ENCODE results near the gene LPAR6.

LPAR6 gene

GRCh38 chr13:48405875-48406274 is 7.0 kb downstream of the LPAR6 start:
- H3K4me3 ChIP-seq, result no peak overlapping the region
- no peak overlapping the region for H3K9ac ChIP-seq (ENCODE audit: insufficient read length)
- no peaks in the 10 kb centered on the region for H3K36me3 ChIP-seq (ENCODE audit: insufficient read depth, low read length)
- H3K27ac ChIP-seq, result no peak overlapping the region
- no peak for TF ChIP-seq FOXP2 (optimal IDR thresholded peaks at IDR 0.05; ENCODE audit: control extremely low read depth, extremely low read length, insufficient read depth)
- no peak for TF ChIP-seq EZH2 (IDR thresholded peaks at IDR 0.05)
- TF ChIP-seq POLR2AphosphoS5 (IDR thresholded peaks at IDR 0.05; ENCODE audit: borderline replicate concordance, low read depth, low read length), result no peak
- H3K9me3 ChIP-seq (ENCODE audit: low read depth, low read length), result no peaks in the 10 kb centered on the region
- DNase-seq (ENCODE audit: low read depth, low spot score), result no peak

DNA sequence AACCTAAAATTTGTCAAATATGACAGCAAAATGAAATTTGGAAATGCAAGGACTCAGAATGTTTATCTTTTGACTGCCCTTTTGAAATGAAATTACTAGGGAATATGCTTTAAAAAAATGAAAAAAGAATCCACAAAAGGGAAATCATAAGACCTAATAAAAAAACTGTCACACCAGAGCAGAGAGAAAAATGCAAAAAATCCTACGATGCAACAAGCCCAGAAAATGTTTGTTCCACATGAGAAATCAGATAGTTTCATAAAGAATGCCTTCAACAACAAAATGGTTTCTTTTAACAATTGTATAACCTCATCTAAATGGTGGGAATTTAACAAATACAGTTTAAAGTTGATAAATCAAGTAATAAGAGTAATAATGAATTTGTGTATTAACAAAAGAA is 8.0 kb downstream of the LPAR6 start:
- no peak for DNase-seq (ENCODE audit: low read depth, low spot score)
- Histone ChIP-seq H3K27ac (peak overlapping the region; percentile 0; the same call in 1 of the 2 replicates), H3K9me3 (ENCODE audit: low read depth, low read length) (no peaks in the 10 kb centered on the region), H3K36me3 (ENCODE audit: insufficient read depth, low read length) (no peaks in the 10 kb centered on the region), H3K9ac (ENCODE audit: insufficient read length) (no peak overlapping the region), H3K4me3 (no peak overlapping the region)
- TF ChIP-seq POLR2AphosphoS5 (IDR thresholded peaks at IDR 0.05; ENCODE audit: borderline replicate concordance, low read depth, low read length), result no peak
- no peak for TF ChIP-seq FOXP2 (optimal IDR thresholded peaks at IDR 0.05; ENCODE audit: control extremely low read depth, extremely low read length, insufficient read depth)
- no peak for TF ChIP-seq EZH2 (IDR thresholded peaks at IDR 0.05)

- no peak overlapping the region for H3K4me3 ChIP-seq
Measured at GRCh38 chr13:48403913-48404312, 9.0 kb downstream of the LPAR6 start.

GRCh38 chr13:48403151-48403631 is 9.7 kb downstream of the LPAR6 start:
- TF ChIP-seq EZH2 (IDR thresholded peaks at IDR 0.05) (no peak), FOXP2 (optimal IDR thresholded peaks at IDR 0.05; ENCODE audit: control extremely low read depth, extremely low read length, insufficient read depth) (no peak), POLR2AphosphoS5 (IDR thresholded peaks at IDR 0.05; ENCODE audit: borderline replicate concordance, low read depth, low read length) (no peak)
- no peak overlapping the region for H3K9ac ChIP-seq (ENCODE audit: insufficient read length)
- H3K27ac ChIP-seq, result no peak overlapping the region
- H3K9me3 ChIP-seq (ENCODE audit: low read depth, low read length), result no peaks in the 10 kb centered on the region
- no peak for DNase-seq (ENCODE audit: low read depth, low spot score)
- no peaks in the 10 kb centered on the region for H3K36me3 ChIP-seq (ENCODE audit: insufficient read depth, low read length)
- H3K4me3 ChIP-seq, result no peak overlapping the region

More at GRCh38 chr13:48403913-48404312, 9.0 kb downstream of the LPAR6 start:
- Histone ChIP-seq H3K36me3 (ENCODE audit: insufficient read depth, low read length) (no peaks in the 10 kb centered on the region), H3K9ac (ENCODE audit: insufficient read length) (no peak overlapping the region), H3K27ac (no peak overlapping the region), H3K9me3 (ENCODE audit: low read depth, low read length) (no peaks in the 10 kb centered on the region)
- no peak for DNase-seq (ENCODE audit: low read depth, low spot score)
- TF ChIP-seq POLR2AphosphoS5 (IDR thresholded peaks at IDR 0.05; ENCODE audit: borderline replicate concordance, low read depth, low read length) (no peak), EZH2 (IDR thresholded peaks at IDR 0.05) (no peak), FOXP2 (optimal IDR thresholded peaks at IDR 0.05; ENCODE audit: control extremely low read depth, extremely low read length, insufficient read depth) (no peak)

DNA sequence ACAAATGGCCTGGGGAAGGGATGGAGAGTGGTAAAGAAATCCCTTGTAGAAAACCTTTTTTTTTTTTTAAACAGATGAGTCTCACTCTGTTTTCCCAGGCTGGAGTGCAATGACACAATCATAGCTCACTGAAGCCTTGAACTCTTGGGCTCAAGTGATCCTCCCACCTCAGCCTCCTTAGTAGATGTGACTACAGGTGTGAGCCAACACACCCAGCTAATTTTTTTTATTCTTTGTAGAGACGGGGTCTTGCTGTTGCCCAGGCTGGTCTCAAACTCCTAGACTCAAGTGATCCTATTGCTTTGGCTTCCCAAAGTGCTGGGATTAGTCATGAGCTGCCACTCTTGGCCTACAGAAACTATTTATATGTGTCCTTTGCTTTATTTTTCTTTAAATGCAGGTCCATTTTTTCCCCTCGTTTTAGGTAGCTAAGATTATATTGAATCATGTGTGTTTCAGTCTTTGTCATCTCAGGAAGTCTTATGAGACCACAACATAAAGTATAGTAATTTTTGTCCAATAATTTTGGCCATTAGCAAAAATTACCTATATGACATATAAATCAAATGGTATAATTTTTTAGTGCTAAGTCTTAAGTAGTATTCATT is 10.5 kb downstream of the LPAR6 start:
- Histone ChIP-seq H3K9ac (ENCODE audit: insufficient read length) (no peak overlapping the region), H3K36me3 (ENCODE audit: insufficient read depth, low read length) (no peaks in the 10 kb centered on the region), H3K27ac (no peak overlapping the region), H3K9me3 (ENCODE audit: low read depth, low read length) (no peaks in the 10 kb centered on the region), H3K4me3 (no peak overlapping the region)
- DNase-seq (ENCODE audit: low read depth, low spot score), result no peak
- TF ChIP-seq POLR2AphosphoS5 (IDR thresholded peaks at IDR 0.05; ENCODE audit: borderline replicate concordance, low read depth, low read length), result no peak
- TF ChIP-seq FOXP2 (optimal IDR thresholded peaks at IDR 0.05; ENCODE audit: control extremely low read depth, extremely low read length, insufficient read depth), result no peak
- TF ChIP-seq EZH2 (IDR thresholded peaks at IDR 0.05), result no peak

GRCh38 chr13:48401480-48401879 is 11.4 kb downstream of the LPAR6 start:
- TF ChIP-seq EZH2 (IDR thresholded peaks at IDR 0.05) (no peak), POLR2AphosphoS5 (IDR thresholded peaks at IDR 0.05; ENCODE audit: borderline replicate concordance, low read depth, low read length) (no peak), FOXP2 (optimal IDR thresholded peaks at IDR 0.05; ENCODE audit: control extremely low read depth, extremely low read length, insufficient read depth) (no peak)
- peak overlapping the region; percentile 47 for H3K27ac ChIP-seq
- H3K4me3 ChIP-seq, result peak overlapping the region; percentile 1; the same call in 1 of the 2 replicates
- no peak for DNase-seq (ENCODE audit: low read depth, low spot score)
- peak overlapping the region; percentile 56 for H3K9ac ChIP-seq (ENCODE audit: insufficient read length)
- no peaks in the 10 kb centered on the region for H3K36me3 ChIP-seq (ENCODE audit: insufficient read depth, low read length)
- H3K9me3 ChIP-seq (ENCODE audit: low read depth, low read length), result no peaks in the 10 kb centered on the region

DNA sequence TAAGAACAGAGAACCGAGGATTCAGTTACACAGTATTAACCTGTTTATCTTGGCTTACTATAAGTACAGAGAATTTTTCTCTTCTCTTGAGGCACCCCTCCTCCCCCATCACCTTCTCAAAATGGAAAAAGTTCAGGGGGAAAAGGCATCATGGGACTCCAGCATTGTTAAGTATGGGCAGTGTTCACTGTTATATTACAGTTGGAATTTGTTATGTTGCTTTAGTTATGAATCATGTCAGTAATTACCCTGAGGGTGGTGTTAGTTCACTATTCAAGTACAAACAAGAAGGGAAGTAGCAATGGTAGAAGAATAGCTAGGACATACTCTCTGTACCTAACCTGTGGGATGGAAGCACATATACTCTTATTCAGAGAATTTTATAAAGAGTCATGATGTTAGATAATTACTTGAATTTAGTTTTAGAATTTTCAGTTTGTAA is 12.0 kb downstream of the LPAR6 start:
- TF ChIP-seq POLR2AphosphoS5 (IDR thresholded peaks at IDR 0.05; ENCODE audit: borderline replicate concordance, low read depth, low read length) (no peak), EZH2 (IDR thresholded peaks at IDR 0.05) (no peak), FOXP2 (optimal IDR thresholded peaks at IDR 0.05; ENCODE audit: control extremely low read depth, extremely low read length, insufficient read depth) (no peak)
- Histone ChIP-seq H3K9me3 (ENCODE audit: low read depth, low read length) (no peaks in the 10 kb centered on the region), H3K27ac (peak overlapping the region; percentile 47; the same call in 1 of the 2 replicates), H3K9ac (ENCODE audit: insufficient read length) (no peak overlapping the region), H3K4me3 (peak overlapping the region; percentile 1; the same call in 1 of the 2 replicates), H3K36me3 (ENCODE audit: insufficient read depth, low read length) (no peaks in the 10 kb centered on the region)
- no peak for DNase-seq (ENCODE audit: low read depth, low spot score)

DNA sequence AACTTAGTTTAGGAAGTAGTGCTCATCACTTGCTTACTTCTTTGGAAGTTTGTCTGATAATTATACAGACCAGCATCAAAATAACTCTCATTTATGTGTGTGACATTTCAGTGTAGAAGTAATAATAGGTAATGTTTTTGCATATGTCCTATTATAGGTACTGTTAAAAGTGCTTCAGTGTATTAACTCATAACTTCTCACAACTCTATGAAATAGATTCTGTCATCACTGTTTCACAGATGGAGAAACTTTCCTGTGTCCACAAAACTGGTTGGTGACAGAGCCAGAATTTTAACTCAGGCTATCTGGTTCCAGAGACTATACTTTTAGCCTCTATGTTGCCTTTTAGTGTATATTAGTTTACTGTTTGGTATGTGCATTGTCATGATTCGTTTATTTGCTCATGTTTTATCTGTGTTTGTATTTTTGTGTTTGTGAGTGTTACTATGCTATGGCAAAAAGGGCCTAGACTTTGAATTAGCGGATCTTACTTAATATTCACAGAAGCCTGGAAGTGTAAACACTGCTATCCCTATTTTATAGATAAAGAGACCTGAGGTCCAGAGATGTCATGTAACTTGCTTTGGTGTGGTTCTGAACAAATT is 12.7 kb downstream of the LPAR6 start:
- no peak for DNase-seq (ENCODE audit: low read depth, low spot score)
- Histone ChIP-seq H3K9me3 (ENCODE audit: low read depth, low read length) (no peaks in the 10 kb centered on the region), H3K4me3 (no peak overlapping the region), H3K27ac (no peak overlapping the region), H3K9ac (ENCODE audit: insufficient read length) (no peak overlapping the region), H3K36me3 (ENCODE audit: insufficient read depth, low read length) (no peaks in the 10 kb centered on the region)
- TF ChIP-seq POLR2AphosphoS5 (IDR thresholded peaks at IDR 0.05; ENCODE audit: borderline replicate concordance, low read depth, low read length) (no peak), FOXP2 (optimal IDR thresholded peaks at IDR 0.05; ENCODE audit: control extremely low read depth, extremely low read length, insufficient read depth) (no peak), EZH2 (IDR thresholded peaks at IDR 0.05) (no peak)
